ENCODE results near the gene TMEM98. TPM values are rescaled to one million over a fixed set of nuclear protein-coding genes. Genes with fewer than 3 reads are reported as not detected.
A peak's percentile ranks its signal among the peaks of the same experiment; 100 is the strongest.
"Not testable (repeated sequence)": the region's sequence is repeated elsewhere in the genome, so short reads cannot be mapped to it uniquely, and the experiment has no call there.

TMEM98 gene
- polyA plus RNA-seq, 2 of the 4 experiments (the other 2 are of a cell fraction) = 46.6 to 61.0 TPM

- no peak for TF ChIP-seq ELK1 (IDR thresholded peaks at IDR 0.05; ENCODE audit: low read depth, low read length)
These were observed 30.5 kb downstream of the TMEM98 start (continued) for GRCh38 chr17:32958418-32958817.

- no peak for TF ChIP-seq KDM5A (IDR thresholded peaks at IDR 0.05)
- 48% methylated on average over 2 of the region's 2 CpGs for WGBS (ENCODE audit: missing lambda C conversion rate)
- FAIRE-seq (no peak), ATAC-seq (peak; percentile 27 to 54; a peak in 2 of 6 replicates), DNase-seq (ENCODE audit: low read depth in 1 of 2, low spot score in 1 of 2) (no peak)
- ChIA-PET POLR2A (no interaction called here), CTCF (interaction anchor here (0.8 to 1.9 kb wide), 5 partner anchors 37 to 713 kb away, joined by 3 to 9 read pairs (median 3); no protein-coding TSS in a partner anchor)
- no peaks in the 10 kb centered on the region for H3K9me3 ChIP-seq
- no peak overlapping the region for H3K4me2 ChIP-seq
- no peak overlapping the region for H3K4me3 ChIP-seq
- H3K27ac ChIP-seq = no peak overlapping the region
- H3K4me1 ChIP-seq = no peaks in the 10 kb centered on the region
These were observed 32.9 kb downstream of the TMEM98 start for GRCh38 chr17:32960815-32961214.

GRCh38 chr17:32962320-32962711 is 34.4 kb downstream of the TMEM98 start:
- ATAC-seq (no peak), FAIRE-seq (no peak), DNase-seq (ENCODE audit: low read depth in 1 of 2, low spot score in 1 of 2) (no peak)
- WGBS (ENCODE audit: missing lambda C conversion rate) = 9% methylated on average over 3 of the region's 3 CpGs
- ChIA-PET CTCF (interaction anchor here (0.9 to 1.9 kb wide), 5 partner anchors 21 to 494 kb away, joined by 3 to 9 read pairs (median 5); no protein-coding TSS in a partner anchor), POLR2A (no interaction called here)
- Histone ChIP-seq H3K27ac (no peak overlapping the region), H3K9me3 (no peaks in the 10 kb centered on the region), H3K4me3 (no peak overlapping the region), H3K4me1 (no peaks in the 10 kb centered on the region), H3K4me2 (no peak overlapping the region)
- TF ChIP-seq TP53 (CRISPR knock-in tag; IDR thresholded peaks at IDR 0.05) = no peak
- TF ChIP-seq NR3C1 (IDR thresholded peaks at IDR 0.05) = no peak
- TF ChIP-seq RAD21 (conservative IDR thresholded peaks at IDR 0.05 in 1 of 2, IDR thresholded peaks at IDR 0.05 in 1 of 2) = no peak
- TF ChIP-seq RFX5 (IDR thresholded peaks at IDR 0.05) = no peak
- TF ChIP-seq RNF2 (IDR thresholded peaks at IDR 0.05; ENCODE audit: borderline replicate concordance, low read depth) = no peak

GRCh38 chr17:32964541-32964940 is 36.6 kb downstream of the TMEM98 start:
- ATAC-seq (no peak), DNase-seq (ENCODE audit: low read depth in 1 of 2, low spot score in 1 of 2) (no peak), FAIRE-seq (no peak)
- WGBS (ENCODE audit: missing lambda C conversion rate) = 52% methylated on average over 11 of the region's 11 CpGs
- ChIA-PET CTCF (no interaction called here), POLR2A (no interaction called here)
- Histone ChIP-seq H3K4me2 (no peak overlapping the region), H3K9me3 (no peaks in the 10 kb centered on the region), H3K4me1 (no peaks in the 10 kb centered on the region), H3K4me3 (no peak overlapping the region), H3K27ac (no peak overlapping the region)
- TF ChIP-seq NR3C1 (IDR thresholded peaks at IDR 0.05) = no peak
- no peak for TF ChIP-seq GATA3 (IDR thresholded peaks at IDR 0.05; ENCODE audit: borderline replicate concordance)
- no peak for TF ChIP-seq RARB (CRISPR knock-in tag; IDR thresholded peaks at IDR 0.05)
- no peak for TF ChIP-seq SREBF2 (IDR thresholded peaks at IDR 0.05)
- TF ChIP-seq JUNB (IDR thresholded peaks at IDR 0.05) = no peak
- no peak for TF ChIP-seq HOXB13 (CRISPR knock-in tag; IDR thresholded peaks at IDR 0.05; ENCODE audit: low read depth)
- TF ChIP-seq ELK1 (IDR thresholded peaks at IDR 0.05; ENCODE audit: low read depth, low read length) = no peak

- 29% methylated on average over 4 of the region's 4 CpGs for WGBS (ENCODE audit: missing lambda C conversion rate)
- DNase-seq (ENCODE audit: low read depth in 1 of 2, low spot score in 1 of 2) = not testable (repeated sequence)
These were observed 41.3 kb downstream of the TMEM98 start for GRCh38 chr17:32969231-32969630.

GRCh38 chr17:32970281-32970680 is 42.3 kb downstream of the TMEM98 start:
- no peaks in the 10 kb centered on the region for H3K9me3 ChIP-seq
- H3K4me2 ChIP-seq = no peak overlapping the region
- no peak overlapping the region for H3K27ac ChIP-seq
- 11% methylated on average over 3 of the region's 3 CpGs for WGBS (ENCODE audit: missing lambda C conversion rate)
- no peak overlapping the region for H3K4me3 ChIP-seq
- CTCF ChIA-PET = interaction anchor here (0.9 kb wide), 1 partner anchor 16 kb away, joined by 3 read pairs; no protein-coding TSS in a partner anchor
- FAIRE-seq (no peak), ATAC-seq (no peak), DNase-seq (ENCODE audit: low read depth in 1 of 2, low spot score in 1 of 2) (no peak)
- no peaks in the 10 kb centered on the region for H3K4me1 ChIP-seq
- POLR2A ChIA-PET = no interaction called here
- no peak for TF ChIP-seq GATA3 (IDR thresholded peaks at IDR 0.05; ENCODE audit: borderline replicate concordance)
- TF ChIP-seq FOSL2 (IDR thresholded peaks at IDR 0.05) = no peak
- no peak for TF ChIP-seq FOSL2 (CRISPR knock-in tag; IDR thresholded peaks at IDR 0.05)
- no peak for TF ChIP-seq MAFK (IDR thresholded peaks at IDR 0.05; ENCODE audit: partially characterized antibody)
- no peak for TF ChIP-seq POLR2AphosphoS2 (conservative IDR thresholded peaks at IDR 0.05; ENCODE audit: low read length)
- TF ChIP-seq MYC (IDR thresholded peaks at IDR 0.05; ENCODE audit: borderline replicate concordance, low read length) = no peak
- TF ChIP-seq PHF8 (IDR thresholded peaks at IDR 0.05; ENCODE audit: borderline replicate concordance, low read depth) = no peak
- no peak for TF ChIP-seq SMC3 (IDR thresholded peaks at IDR 0.05)
- no peak for TF ChIP-seq HES2 (IDR thresholded peaks at IDR 0.05)
- TF ChIP-seq E2F6 (IDR thresholded peaks at IDR 0.05; ENCODE audit: borderline replicate concordance, low read depth) = no peak
- TF ChIP-seq RFX5 (IDR thresholded peaks at IDR 0.05) = no peak
- no peak for TF ChIP-seq RARB (CRISPR knock-in tag; IDR thresholded peaks at IDR 0.05)
- no peak for TF ChIP-seq TP53 (CRISPR knock-in tag; IDR thresholded peaks at IDR 0.05)

More at GRCh38 chr17:32969231-32969630, 41.3 kb downstream of the TMEM98 start:
- FAIRE-seq, H3K4me2 ChIP-seq, H3K27ac ChIP-seq, H3K4me1 ChIP-seq, ATAC-seq, H3K4me3 ChIP-seq, POLR2A ChIA-PET, H3K9me3 ChIP-seq: not testable (repeated sequence)
- CTCF ChIA-PET = interaction anchor here (0.9 kb wide), 1 partner anchor 15 kb away, joined by 3 read pairs; no protein-coding TSS in a partner anchor

Measured in A549 (cell line).